ENCODE measurements around the gene UPF3A.

The UPF3A gene

DNA sequence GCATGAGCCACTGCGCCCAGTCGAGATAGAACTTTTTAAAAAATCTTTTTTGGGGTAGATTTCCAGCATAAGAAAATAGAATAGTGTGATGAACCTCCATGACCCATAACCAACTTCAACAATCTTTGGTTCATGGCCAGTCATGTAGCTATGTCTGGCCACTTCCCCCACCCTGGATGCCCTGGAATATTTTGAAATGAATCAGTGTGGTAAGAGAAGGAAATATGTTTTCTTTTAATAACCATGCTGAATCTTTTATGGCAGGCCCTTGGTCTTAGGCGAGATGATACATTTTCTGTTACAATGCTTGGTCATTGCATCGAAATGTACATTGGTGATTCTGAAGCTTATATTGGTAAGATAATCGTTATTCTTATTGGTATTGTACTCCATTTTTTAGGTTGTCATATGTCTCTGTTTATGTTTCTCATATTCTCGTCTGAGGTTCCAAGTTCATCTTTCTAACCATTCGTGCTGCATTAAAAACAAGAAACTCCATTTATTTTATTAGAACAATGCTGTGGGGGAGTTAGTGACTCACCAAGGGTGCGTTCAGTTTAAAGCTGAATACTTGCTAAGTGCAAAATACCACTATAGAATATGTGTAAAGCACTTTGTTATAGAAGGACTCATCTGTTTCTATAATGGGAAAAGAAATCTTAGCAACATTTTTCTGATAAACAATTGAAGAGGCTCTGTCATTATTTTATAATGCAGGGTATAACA is 16.4 kb upstream of the UPF3A start:
- no peak for DNase-seq (ENCODE audit: low read depth)

DNA sequence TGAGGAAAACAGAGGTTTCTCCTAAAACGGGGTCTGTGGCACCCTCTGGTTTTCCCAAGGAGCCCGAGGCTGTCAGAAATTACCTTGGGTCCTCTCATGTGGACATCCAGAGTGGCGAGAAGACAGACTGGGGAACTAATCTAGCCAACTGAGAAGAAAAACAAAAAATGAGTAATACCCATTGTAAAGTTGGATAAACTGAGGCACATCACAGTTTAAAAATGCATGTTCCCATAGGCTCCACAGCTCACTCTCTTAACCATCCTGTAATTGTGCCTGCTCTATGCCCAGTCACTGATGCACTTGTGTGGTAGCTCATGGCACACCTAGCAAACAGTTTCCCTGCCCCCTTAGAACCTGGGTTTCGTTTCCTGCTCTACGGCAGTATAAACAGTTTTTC is 15.2 kb upstream of the UPF3A start:
- DNase-seq (ENCODE audit: low read depth) = no peak

- no peak for DNase-seq (ENCODE audit: low read depth)
Observed at GRCh38 chr13:114268344-114269280, 12.8 kb upstream of the UPF3A start.

- no peak for DNase-seq (ENCODE audit: low read depth)
Observed at GRCh38 chr13:114269281-114269770, 12.1 kb upstream of the UPF3A start.

- DNase-seq (ENCODE audit: low read depth) = no peak
Observed at GRCh38 chr13:114272977-114273376, 8.4 kb upstream of the UPF3A start.

DNA sequence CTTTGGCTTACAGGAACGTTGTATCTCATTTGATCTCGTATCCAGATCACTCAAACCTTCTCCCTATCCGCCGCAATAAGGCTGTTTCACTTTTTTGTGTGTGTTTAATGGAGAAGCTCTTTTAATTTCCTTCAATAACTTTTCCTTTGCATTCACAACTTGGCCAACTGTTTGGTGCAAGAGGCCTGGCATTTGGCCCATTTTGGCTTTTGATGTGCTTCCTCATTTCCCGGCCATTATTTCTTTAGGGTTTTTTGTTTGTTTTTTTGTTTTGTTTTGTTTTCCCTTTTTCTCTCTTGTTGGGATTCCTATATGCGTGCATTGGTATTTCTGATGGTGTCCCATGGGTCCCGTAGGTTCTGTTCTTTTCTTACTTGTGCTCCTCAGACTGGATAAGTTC is 6.1 kb upstream of the UPF3A start:
- DNase-seq (ENCODE audit: low read depth) = no peak

DNA sequence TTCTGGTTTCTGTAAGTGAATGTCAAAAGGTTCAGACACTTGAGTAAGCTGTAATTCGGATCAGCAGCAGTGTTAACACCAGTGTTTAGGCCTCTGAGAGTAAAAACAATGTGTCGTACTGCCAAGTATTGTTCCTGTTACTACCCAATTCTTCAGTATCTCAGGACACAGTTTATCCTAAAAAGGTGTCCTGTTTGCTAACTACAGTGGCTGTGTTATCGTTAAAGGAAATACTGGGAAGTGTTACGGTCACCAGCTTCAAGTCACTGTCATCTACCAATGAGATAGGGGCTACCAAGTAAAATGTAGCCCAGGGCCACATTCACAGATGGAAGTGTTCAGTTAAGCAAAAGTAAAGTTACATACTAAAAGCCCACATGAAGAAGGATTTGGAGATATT is 2.3 kb upstream of the UPF3A start:
- no peak for DNase-seq (ENCODE audit: low read depth)

DNA sequence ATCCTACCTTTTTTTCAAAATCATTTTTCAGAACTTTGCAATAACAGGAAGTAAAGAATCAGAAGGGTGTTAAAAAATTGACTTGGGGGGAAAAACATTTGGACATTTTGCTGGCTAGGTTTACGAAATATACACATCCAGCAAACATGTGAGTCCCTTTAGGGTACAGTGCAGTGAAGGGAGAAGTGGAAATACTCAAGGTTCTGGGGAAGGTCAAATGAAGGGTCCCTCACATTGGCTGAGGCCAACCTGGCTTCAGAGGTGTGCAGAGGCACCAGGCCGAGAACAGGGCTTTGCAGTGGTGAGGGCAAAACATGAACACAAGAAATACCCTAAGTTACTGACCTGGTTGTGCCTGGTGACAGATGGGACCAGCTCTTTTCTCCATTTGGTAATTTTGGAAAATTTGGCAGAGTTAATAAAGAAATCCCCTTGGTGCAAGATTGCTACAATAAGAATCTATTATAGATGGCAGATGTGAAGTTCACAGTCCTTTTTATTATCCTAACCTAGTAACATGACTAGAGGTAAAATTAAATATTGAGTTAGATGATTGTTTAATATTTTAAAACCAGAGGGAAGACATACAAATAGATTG is 1.5 kb upstream of the UPF3A start:
- DNase-seq (ENCODE audit: low read depth) = no peak

- DNase-seq (ENCODE audit: low read depth) = peak; percentile 30
Observed at GRCh38 chr13:114282041-114282670, 755 bp downstream of the UPF3A start.

DNA sequence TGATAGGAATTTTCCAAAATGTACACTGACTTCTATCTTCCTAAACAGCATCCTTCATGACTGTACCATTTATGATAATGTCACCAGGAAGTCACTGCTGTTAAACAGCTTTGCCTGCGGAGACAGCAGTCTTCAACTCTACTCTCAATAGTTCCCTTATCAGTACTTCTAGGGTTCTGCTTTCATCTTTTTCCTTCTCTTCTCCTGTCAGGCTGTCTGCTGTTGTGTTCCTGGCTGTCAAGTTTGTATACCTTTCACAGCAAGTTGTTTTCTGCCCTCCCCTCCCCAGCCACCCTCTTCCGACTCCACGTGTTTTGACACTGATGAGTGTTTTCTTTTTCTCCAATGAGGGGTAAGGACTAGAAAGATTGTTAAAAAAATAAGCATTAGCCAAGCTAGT is 2.2 kb downstream of the UPF3A start:
- DNase-seq (ENCODE audit: low read depth) = no peak

DNA sequence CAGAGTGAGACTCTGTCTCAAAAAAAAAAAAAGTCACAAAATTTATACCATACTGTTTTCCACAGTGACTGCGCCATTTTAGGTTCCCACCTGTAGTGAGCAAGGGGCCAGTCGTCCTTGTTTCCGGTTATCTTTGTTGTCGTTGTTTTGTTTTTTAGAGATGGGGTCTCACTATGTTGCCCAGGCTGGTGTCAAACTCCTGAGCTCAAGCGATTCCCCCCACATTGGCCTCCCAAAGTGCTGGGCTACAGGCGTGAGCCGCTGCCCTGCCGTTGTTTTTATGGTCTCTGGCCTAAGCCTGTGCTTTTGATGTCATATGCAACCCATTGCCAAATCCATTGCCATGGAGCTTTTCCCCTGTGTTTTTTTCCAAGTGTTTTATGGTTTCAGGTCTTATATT is 3.3 kb downstream of the UPF3A start:
- no peak for DNase-seq (ENCODE audit: low read depth)

DNA sequence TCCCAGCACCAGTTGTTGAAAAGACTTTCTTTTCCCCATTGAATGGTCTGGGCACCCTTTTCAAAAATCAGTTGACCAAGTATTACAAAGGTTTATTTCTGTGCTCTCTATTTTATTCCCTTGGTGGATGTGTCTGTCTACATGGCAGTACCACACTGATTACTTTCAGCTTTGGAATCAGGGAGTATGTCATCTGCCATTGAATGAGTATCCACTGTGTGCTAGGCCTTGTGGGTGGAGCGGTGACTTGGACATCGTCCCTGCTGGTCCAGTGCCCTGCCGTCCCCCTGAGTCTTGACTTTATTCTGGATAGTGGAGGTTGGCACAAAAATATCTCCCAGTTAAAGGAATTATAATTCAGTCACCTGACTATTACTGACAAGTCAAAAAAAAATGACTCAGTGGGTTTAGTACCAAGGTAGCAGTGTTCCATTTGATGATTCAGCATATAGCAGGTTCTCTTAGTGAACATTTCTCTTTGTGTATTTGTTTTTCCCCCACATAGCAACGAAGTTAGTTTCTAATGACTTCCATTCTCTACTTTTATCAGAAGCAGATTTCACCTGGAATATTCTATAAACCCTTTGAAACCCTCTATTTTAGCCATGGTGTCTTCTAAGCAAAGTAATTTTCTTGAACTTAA is 3.9 kb downstream of the UPF3A start:
- DNase-seq (ENCODE audit: low read depth) = no peak

- no peak for DNase-seq (ENCODE audit: low read depth)
Observed at GRCh38 chr13:114286808-114287207, 5.4 kb downstream of the UPF3A start.

DNA sequence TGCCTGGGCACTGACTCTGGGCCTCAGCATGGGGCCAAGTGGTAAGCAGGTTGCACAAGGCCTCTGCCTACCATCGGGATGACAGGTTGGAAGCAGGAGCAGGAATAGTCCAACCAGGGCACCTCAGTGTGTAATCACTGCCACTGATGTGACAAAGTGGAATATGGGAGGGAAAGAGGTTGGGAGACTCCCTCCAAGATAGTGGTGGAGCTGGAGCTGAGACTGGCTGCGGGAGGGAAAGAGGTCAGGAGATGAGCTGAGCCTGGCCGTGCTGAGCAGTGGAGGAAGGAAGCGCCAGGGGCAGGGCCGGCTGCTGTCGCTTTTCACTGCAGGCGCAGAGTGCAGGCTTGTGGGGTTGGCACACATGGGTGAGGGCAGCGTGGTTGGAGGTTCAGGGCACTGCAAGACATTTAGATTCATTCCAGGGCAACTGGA is 6.8 kb downstream of the UPF3A start:
- DNase-seq (ENCODE audit: low read depth) = no peak

DNA sequence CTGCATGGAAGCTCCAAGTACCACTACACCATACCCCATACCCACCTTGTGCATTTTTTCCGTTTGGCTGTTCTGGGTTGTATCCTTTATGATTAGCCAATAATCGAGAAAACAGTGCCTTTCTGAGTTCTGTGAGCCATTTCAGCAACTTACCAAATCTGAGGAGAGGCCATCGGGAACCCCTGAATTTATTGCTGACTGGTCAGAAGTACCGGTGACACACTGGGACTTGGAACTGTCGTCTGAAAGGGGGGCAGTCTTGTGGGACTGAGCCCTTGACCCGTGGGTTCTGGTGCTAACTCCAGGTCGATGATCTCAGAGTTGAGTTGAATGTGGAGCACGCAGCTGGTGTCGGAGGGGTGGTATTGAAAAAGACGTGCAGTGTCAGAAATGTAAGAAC is 15.0 kb downstream of the UPF3A start:
- DNase-seq (ENCODE audit: low read depth) = no peak

GRCh38 chr13:114296902-114297301 is 15.5 kb downstream of the UPF3A start:
- DNase-seq (ENCODE audit: low read depth) = no peak

DNA sequence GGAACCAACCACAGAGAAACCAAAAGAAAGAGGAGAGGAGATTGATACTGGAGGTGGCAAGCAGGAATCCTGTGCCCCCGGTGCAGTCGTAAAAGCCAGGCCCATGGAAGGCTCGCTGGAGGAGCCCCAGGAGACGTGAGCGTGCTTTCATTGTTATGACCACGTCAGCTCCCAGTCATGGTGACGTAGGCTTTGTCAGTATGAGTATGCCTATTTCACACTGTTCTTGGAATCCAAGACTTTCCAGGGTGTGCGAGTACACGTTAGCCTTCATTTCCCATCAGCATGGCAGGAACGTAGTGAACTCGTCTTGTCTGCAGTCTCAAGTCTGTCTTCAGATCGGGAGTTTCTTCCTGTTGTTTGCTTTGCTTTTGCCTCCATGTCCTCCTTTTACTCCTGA is 17.5 kb downstream of the UPF3A start:
- no peak for DNase-seq (ENCODE audit: low read depth)

DNA sequence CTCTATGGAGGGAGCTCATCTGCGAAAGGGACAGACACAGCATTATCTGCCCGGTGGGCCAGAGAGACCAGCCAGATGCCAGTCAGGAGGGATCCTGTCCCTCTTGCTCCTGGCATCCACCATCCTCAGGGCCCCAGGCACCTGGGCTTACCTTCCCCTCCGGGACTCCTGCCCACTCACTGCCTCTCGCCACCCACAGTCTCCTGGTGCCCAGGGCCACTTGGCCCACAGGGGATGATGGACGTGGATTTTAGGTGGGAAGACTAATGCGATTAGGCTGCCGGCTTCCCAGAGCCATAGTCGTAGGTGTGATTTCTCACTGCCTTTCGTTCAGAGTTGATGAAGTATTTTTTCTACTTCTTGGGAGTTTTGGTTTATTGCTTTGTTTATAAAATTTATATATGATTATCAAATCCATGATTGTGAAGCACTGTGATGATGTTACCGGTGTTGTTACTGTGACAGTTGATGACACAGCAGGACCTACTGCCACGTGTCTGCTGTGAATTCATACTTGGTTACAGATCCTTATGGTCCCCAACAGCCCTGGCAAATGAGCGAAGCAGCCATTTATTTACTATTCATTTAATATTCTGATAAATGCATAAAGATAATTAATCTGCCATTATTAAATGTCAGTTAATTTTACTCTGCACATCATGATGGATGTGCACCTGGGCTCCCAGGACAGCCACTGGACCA is 18.4 kb downstream of the UPF3A start:
- DNase-seq (ENCODE audit: low read depth) = no peak

GRCh38 chr13:114303700-114304327 is 22.4 kb downstream of the UPF3A start:
- DNase-seq (ENCODE audit: low read depth) = no peak

DNA sequence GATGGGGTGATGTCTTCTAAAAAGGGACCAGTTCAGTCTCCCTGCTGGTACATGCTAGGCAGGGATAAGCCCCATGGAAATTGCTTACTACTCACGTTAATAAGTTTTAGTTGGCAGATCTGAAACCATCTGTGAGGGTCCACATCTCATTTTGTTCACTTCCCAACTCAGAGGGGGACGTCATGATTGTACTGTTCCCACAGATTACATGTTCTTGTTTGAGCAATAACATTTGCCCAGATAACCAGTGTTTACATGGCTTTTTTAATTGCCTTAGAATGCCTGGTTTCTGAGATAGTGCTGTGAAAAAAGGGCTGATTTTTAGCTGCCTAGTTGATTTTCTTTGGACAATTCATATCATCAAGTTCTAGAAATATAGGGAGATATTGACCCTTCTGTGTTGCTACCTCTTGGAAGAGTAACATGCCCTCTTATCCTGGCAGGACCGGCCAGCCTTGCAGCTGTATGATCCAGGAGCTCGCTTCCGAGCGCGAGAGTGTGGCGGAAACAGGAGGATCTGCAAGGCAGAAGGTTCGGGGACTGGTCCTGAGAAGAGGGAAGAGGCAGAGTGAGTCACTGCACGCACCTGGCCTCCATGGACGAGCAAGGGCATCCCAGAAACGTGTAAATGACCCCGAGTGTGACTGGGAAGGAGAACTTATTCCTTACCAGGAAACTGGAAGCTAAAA is 23.1 kb downstream of the UPF3A start:
- DNase-seq (ENCODE audit: low read depth) = no peak
